Measurements from ENCODE around the gene NEK4. TPM values are rescaled to one million over a fixed set of nuclear protein-coding genes. Genes with fewer than 3 reads are reported as not detected.

NEK4 gene
- total and polyA plus RNA-seq, 2 of the 13 experiments (the other 11 are each of a cell fraction or from before 2014, with no cell fraction given): 16.5 to 38.0 TPM

DNA sequence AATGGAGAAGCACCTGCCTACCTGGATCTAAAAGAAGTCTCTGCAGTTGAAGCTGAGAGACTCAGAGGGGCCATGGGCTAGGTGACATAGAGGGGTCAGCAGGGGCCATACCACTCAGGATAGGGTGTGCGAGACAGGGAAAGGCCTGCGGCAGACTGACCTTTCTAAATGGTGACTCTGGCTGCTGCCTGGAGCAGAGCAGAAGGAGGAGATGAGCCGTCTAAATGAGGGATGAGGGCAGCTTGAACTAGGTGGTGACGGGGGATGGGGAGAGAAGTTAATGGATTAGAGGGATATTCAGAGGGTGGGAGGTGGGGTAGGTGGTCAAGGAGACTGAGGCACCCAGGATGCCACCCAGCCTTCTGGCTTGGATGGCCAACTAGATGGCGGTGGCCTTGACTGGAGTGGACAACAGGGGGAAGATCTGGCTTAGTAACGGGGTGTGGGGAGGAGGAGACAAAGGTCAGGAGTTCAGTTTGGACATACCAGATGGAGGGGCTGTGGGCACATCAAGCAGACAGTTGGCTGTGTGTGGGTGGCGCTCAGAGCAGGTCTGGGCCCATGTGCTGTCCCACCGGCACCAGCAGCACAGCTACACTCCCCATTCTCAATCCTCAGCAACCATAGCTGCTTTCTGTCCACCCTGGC lies 3.5 kb upstream of the NEK4 start:
- Histone ChIP-seq H3K79me2 (ENCODE audit: insufficient read depth, low read length) (peaks cover 12% of the 10 kb centered on the region), H3K4me1 (ENCODE audit: insufficient read depth, low read length) (peaks cover 89% of the 10 kb centered on the region), H3K36me3 (replicated peaks in 1 of 2; ENCODE audit: control insufficient read depth in 1 of 2, insufficient read depth in 2 of 2, low read length in 2 of 2) (no peaks in the 10 kb centered on the region), H4K20me1 (ENCODE audit: insufficient read depth, low read length) (no peaks in the 10 kb centered on the region), H3K9ac (ENCODE audit: insufficient read depth, low read depth, low read length) (peak overlapping the region; percentile 53; the same call in 1 of the 2 replicates), H2AFZ (ENCODE audit: low read length) (no peak overlapping the region), H3K9me3 (ENCODE audit: low read length) (no peaks in the 10 kb centered on the region), H3K4me3 (replicated peaks in 1 of 3; ENCODE audit: insufficient read depth in 1 of 3, low read depth in 2 of 3, low read length in 3 of 3) (peak overlapping the region in 1 of 3 experiments; percentile 58; a peak in 1 of 6 replicates), H3K27me3 (ENCODE audit: control insufficient read depth in 1 of 2, insufficient read depth in 2 of 2, low read length in 2 of 2) (no peaks in the 10 kb centered on the region), H3K27ac (ENCODE audit: extremely low read length, insufficient read depth, low read length) (peak overlapping the region; percentile 88), H3K4me2 (ENCODE audit: low read depth, low read length) (peak overlapping the region; percentile 71)
- 76% methylated on average over 8 of the region's 8 CpGs for WGBS (ENCODE audit: low lambda C conversion rate)
- intact Hi-C loops (cut with micrococcal nuclease; ENCODE audit: unreplicated experiment) (loop anchor here (10.0 kb wide), 1 partner anchor 51 kb away; no protein-coding TSS in a partner anchor), in situ Hi-C loops (cut with HindIII; ENCODE audit: extremely low pct_ligation_motif_present, low pct_unique_long_range_greater_than_20kb) (no loop called here)
- POLR2A ChIA-PET: interaction anchor here (1.3 to 18.4 kb wide), 6 partner anchors 9 to 70 kb away, joined by 4 to 466 read pairs (median 11); partner anchors contain the start of gene ITIH3
- DNase-seq (ENCODE audit: low spot score): no peak
- no peak for ATAC-seq
- CTCF ChIA-PET (ENCODE audit: low intra/inter-chr PET ratio, low total read pairs): no interaction called here
- FAIRE-seq: no peak
- no TSS peak for BruUV-seq (replicated peaks)
- TF ChIP-seq ZNF781 (CRISPR knock-in tag; IDR thresholded peaks at IDR 0.05; ENCODE audit: borderline replicate concordance, not compliant biosample characterization): no peak
- 0 out of 2 replicates have a peak, but pooled peaks have one; percentile 16 for TF ChIP-seq BCL6 (CRISPR knock-in tag; IDR thresholded peaks at IDR 0.05)
- TF ChIP-seq CTCF (CRISPR knock-in tag; IDR thresholded peaks at IDR 0.05): peak; percentile 39
- TF ChIP-seq ZNF710 (CRISPR knock-in tag; IDR thresholded peaks at IDR 0.05; ENCODE audit: borderline replicate concordance): 0 out of 2 replicates have a peak, but pooled peaks have one; percentile 51
- TF ChIP-seq HNF4A (CRISPR knock-in tag; IDR thresholded peaks at IDR 0.05): peak; percentile 9; the same call in 1 of the 2 replicates
- TF ChIP-seq RFXANK (CRISPR knock-in tag; IDR thresholded peaks at IDR 0.05): no peak
- TF ChIP-seq POLR2A (IDR thresholded peaks at IDR 0.05; ENCODE audit: insufficient read depth in 1 of 2, low read depth in 2 of 2, low read length in 2 of 2): peak in 1 of 2 experiments; percentile 32; a peak in 1 of 4 replicates
- 0 out of 2 replicates have a peak, but pooled peaks have one; percentile 47 for TF ChIP-seq ZNF333 (CRISPR knock-in tag; IDR thresholded peaks at IDR 0.05; ENCODE audit: borderline replicate concordance)
- TF ChIP-seq NRL (CRISPR knock-in tag; IDR thresholded peaks at IDR 0.05; ENCODE audit: borderline replicate concordance): 0 out of 2 replicates have a peak, but pooled peaks have one; percentile 65
- TF ChIP-seq MLX (CRISPR knock-in tag; IDR thresholded peaks at IDR 0.05): no peak
- TF ChIP-seq CBX5 (CRISPR knock-in tag; IDR thresholded peaks at IDR 0.05; ENCODE audit: borderline replicate concordance): no peak
- TF ChIP-seq SPEN (CRISPR knock-in tag; IDR thresholded peaks at IDR 0.05; ENCODE audit: low read depth): 0 out of 2 replicates have a peak, but pooled peaks have one; percentile 1
- TF ChIP-seq ZNF891 (CRISPR knock-in tag; IDR thresholded peaks at IDR 0.05): 0 out of 2 replicates have a peak, but pooled peaks have one; percentile 36
- TF ChIP-seq RARA (CRISPR knock-in tag; IDR thresholded peaks at IDR 0.05): peak; percentile 40; the same call in 1 of the 2 replicates
- 0 out of 2 replicates have a peak, but pooled peaks have one; percentile 42 for TF ChIP-seq KAT7 (CRISPR knock-in tag; IDR thresholded peaks at IDR 0.05; ENCODE audit: borderline replicate concordance)
- no peak for TF ChIP-seq PRDM15 (CRISPR knock-in tag; IDR thresholded peaks at IDR 0.05)

Data from HepG2 (cell line).